Stimulated activated CD4-positive, alpha-beta T cell treated with anti-CD3 and anti-CD28 coated beads, Interleukin-15, amount 100 ng/mL, for 24 hours (primary cell): ENCODE data around the gene CRACR2A.
A peak's percentile ranks its signal among the peaks of the same experiment; 100 is the strongest.

Source experiments
- DNase-seq: peaks from one replicate; pipeline ENCODE4 v3.0.0-alpha.2; 2020

Gene CRACR2A, protein sequence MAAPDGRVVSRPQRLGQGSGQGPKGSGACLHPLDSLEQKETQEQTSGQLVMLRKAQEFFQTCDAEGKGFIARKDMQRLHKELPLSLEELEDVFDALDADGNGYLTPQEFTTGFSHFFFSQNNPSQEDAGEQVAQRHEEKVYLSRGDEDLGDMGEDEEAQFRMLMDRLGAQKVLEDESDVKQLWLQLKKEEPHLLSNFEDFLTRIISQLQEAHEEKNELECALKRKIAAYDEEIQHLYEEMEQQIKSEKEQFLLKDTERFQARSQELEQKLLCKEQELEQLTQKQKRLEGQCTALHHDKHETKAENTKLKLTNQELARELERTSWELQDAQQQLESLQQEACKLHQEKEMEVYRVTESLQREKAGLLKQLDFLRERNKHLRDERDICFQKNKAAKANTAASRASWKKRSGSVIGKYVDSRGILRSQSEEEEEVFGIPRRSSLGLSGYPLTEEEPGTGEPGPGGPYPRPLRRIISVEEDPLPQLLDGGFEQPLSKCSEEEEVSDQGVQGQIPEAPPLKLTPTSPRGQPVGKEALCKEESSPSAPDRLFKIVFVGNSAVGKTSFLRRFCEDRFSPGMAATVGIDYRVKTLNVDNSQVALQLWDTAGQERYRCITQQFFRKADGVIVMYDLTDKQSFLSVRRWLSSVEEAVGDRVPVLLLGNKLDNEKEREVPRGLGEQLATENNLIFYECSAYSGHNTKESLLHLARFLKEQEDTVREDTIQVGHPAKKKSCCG

DNA sequence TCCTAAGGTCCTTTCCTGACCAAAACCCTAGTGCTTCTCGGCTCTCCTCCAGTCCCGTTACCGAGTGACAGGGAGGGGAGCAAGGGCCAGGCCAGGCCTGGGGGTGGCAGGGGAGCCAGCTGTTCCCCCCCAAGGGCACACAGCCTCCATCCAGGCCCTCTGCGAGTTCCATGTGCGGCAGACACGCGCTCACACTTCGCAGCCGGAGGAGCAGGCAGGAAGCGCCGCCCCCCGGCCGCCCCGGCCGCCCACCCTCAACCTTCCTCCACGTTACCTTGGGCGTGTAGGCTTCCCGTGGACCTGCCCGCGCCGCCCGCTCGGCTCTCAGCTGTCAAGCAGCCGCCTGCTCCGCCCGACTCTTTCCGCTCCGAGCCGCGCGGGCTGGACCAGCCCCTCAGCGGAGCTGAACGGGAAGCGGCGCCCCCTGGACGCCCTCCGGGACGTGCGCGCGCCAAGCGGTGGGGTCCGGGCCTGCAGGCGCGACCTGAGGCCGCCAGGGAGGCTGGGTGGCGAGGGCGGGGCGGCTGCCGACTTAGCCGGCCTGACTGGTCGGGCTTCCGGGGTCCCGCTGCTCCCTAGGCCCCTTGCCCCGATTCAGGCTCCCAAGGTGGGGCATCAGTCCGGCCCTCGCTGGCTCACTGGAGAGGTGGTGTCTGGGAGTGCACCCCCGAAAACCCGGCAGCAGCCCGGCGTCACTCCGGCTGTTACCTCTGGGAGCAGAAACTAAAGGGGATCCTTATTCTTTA, at the start of gene CRACR2A:
CRACR2A (minus strand) TSS at position 369 of the 746 bp plus-strand sequence. CDS start 56,110 bp downstream, outside the sequence.
- DNase-seq: peak; percentile 90

DNA sequence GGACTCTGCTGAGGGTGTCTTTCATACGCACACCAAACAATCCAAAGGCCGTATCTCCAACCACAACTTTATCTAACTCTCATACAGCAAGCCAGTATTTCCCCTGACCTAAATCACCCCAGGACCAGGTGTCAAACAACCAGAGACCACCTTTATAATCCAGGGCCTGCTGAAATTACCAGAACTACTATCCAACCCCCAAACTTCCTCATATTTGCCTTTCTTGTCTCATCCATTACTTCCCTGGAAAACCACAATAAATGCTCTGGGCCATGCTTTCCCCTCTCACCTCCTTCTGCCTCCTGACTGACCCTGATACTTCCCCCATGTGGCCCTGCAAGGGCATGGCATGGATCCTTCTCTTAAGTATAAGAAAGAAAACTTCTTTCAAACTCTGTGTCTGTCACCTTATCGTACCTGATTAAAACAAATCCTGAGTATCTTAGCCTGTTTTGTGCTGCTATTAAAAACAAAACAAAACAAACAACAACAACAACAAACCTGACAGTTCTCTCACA, 44.7 kb upstream of the CRACR2A start:
- DNase-seq: no peak

DNA sequence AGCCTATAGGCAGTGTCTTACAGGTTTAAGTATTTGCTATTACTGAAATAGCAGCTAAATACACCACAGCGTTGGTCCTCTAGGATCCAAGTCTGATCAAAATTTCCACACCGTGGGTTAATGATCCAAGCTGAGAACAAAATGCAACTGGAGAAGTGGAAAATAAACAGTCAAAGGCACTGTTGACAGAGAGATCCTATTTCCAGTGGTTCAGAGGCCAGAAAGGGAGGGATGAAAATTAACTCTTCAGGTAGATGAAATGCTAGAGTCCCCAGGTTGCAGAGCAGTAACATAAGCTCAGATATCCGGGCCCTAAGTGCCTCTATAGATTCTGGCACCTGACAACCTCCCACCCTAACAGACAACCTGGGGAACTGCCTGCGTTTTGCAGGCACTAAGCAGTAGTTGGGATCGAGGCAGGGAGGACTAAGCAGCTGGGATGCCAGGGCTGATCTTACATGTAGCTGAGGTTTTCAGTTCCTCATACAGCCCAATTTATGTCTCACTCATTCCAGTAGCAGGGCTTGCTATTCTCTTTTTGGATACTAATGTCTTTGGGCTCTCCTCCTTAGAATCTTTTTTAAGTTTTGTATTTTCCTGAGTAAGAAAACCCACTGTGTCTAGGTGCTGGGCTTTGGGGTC, 42.7 kb upstream of the CRACR2A start:
- DNase-seq: no peak

DNA sequence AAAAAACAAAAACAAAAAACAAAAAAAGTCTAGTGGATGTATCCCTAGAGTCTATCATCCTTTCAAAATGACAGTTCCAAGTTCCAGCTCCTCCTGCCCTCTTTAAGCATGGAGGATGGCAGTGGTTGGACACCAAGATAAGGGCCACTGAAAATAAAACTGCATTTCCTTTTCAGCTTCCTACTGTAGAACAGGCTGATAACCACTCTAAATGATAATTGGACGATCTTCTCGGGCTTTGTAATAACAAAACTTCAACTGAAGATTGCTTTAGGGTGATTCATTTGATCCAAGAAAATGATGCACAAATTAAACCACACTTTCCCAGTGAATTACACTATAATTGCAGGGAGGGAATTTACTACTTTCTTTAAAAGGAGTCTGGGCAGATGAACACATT, 42.2 kb upstream of the CRACR2A start:
- DNase-seq: no peak

DNA sequence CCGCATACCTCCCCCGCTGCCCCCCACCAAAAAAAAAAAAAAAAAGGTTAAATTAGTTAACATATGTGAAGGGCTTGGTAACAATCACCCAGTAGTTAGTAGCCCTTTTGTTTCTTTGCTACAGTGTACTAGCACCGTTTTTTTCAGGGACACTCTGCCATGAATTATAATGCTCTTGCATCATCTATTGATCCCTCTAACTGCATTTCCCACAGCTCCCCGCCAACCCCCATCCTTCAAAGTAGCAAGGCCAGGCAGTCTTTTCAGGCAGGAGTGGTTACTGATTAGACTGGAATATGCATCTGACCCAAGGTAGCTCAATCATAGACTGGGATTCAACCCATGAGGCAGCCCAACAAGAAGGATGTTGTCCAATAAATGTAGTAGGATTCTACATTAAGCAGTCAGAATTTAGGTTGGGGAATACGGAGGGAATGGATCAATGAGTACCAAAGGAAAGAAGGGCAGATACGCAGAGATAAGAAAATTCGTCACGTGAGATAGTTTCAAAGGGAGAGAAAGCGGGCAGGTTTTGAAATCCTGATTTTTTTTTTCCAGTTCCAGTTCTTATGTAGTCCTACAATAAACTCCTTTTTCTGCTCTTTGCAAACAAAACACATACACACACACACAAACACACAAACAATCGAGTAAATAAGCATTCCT, 39.8 kb upstream of the CRACR2A start:
- no peak for DNase-seq

DNA sequence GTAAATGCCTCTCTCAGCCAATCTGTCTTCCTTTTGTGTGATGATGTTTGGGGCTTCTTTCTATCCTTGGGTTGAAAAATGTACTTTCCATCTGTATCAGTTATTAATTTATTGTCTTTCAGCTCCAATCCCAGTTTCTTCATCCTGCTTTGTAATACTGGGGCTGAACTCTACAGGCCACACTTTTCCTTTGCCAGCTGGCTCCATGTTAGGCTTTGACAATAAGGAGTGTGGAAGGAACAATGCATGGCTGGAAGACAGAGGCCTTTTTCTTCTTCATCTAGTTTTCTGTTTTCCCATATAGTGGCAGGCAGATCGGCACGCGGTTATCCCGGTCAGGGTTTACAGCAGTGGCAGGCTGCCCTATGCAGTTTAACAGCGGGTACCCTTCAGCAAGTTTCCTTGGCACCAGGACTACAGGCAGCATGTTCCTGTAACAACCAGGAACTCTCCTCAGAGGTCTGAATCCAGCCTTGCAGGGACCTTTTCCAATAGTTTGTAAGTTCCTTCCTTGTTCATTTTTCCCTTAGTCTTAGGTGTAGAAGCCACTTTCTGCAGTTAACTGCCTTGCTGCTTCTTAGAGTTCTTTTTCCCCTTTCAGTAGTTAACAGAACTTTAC, 38.5 kb upstream of the CRACR2A start:
- no peak for DNase-seq

DNA sequence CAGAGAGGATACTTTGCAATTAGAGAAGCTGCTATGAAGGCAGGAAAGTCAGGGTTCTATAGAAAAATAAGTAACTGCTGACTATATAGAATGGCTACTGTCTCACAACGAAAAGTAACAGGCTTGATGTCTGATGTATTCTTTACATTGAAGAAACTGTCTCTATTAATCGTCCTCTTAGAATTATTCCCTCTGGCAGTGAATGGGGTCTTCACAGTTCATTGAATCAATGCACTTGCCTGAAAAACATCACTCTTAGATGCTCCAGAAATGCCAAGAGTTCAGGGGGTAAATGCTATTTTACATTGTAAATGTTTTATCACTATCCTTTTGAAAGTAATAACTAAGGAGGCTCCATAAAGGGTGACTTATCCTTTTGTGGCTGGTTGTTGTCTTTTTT, 37.7 kb upstream of the CRACR2A start:
- no peak for DNase-seq

DNA sequence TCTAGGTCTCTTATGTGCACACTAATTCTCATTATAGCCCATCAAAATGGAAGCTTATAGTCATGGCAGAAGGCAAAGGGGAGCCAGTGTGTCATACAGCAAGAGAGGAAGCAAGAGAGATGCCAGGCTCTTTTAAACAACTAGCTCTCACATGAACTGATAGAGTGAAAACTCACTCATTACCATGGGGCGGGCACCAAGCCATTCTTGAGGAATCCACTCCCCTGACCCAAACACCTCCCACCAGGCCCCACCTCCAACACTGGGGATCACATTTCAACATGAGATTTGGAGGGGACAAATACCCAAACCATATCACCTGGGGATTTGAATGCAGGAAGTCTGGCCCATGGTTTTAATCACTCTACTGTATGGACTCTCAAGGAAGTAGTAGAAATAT, 36.9 kb upstream of the CRACR2A start:
- no peak for DNase-seq

DNA sequence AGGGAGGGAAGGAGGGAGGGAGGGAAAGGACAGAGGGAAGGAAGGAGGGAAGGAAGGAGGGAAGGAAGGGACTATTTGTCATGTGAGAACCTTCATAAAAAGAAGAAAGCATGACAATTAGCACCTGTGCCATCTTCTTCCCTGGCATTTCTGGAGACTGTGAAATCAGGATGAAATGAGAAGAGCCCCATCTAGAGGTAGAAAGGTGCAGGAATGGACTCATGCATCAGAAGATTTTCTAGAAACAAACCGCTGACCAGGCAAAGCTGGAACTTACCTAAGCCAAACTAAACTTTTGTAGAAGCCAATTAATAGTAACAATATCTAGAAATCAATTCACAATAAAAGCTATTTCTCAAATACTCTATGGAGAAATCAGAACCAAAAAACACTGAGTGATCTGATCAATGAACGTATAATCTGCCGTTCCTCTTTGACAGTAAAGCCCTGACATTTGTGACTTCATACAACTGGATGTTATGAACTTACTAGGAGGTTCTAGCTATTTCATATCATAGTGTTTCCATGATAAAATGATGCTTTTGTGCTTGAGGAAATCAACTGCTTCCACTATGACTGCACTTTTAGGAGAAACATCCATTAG, 24.4 kb upstream of the CRACR2A start:
- DNase-seq: no peak

DNA sequence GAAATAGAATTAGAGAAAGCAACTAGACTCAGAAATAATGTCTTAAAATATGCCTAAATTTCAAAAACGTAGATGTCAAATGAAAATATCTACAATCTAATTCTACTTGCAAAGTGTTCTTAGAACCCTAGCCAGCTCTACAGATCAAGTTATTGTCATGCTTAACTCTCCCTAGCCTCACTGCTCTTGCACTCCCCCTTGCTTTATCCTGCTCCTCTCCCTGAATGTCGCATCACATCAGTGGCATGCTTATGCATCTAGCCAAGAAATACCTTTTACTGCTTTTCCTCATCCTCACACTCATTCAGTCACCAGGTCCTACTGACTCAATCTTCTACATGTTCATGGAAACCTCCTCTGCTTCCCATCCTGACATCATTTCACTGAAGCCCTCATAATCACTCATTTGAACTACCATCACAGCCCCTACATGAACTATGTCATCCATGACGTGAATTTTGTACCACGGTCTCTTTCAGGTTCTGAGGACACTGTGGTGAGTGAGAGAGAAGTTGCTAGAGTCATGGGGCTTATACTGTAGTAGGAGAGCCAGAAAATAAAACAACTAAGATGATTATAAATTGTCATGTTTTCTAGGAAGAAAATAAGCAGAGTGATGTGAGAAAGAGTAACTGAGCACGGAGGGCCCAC, 22.6 kb upstream of the CRACR2A start:
- no peak for DNase-seq

DNA sequence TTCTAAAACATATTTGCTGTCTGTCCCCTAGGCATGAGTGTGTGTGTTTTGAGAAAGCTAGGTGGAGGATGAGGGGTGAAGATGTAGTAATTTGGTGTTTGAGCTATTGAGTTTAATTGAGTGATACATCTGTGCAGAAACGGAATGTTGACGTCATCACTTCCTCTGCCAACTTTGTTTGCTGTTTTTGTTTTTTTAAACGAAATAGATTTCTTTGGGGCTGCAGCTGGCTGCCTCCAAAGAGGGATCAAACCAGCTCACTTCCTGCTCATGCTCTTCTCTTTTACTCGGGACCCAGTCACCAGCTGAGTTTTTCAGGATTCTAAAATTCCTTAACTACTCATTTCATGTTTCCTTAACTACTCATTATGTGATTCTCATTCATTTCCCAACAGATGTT, 19.5 kb upstream of the CRACR2A start:
- no peak for DNase-seq

DNA sequence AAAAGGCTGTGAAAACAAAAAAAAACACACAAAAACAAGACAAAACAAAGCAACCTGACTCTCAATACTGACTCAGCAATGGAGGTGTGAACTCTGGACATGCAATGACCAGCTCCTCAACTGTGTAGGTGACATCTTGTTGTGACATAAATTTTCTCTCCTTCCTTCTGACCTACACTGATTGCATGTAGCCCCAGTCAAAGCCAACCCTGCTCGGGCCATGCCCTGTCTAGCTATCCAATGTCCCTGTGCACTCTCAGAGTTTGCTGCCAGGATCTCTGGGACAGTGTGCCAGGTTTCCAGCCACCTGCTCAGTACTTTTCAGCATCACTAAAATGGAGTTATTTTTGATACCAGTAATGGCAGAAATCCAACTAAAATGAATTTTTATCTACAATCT, 18.9 kb upstream of the CRACR2A start:
- no peak for DNase-seq

DNA sequence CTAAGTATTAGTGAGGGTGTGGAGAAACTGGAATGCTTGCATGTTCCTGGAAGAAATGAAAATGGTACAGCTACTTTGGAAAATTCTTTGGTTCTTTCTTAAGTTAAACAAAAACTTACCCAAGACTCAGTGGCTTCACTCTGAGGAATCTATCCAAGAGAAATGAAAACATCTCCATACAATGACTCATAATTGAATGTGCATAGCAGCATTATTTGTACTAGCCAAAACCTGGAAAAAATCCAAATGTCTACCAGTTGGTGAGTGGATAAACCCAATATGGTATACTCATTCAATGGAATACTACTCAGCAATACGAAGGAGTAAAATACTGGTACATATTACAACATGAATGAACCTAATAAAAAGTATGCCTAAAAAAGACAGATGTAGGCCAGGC, 18.0 kb upstream of the CRACR2A start:
- no peak for DNase-seq

DNA sequence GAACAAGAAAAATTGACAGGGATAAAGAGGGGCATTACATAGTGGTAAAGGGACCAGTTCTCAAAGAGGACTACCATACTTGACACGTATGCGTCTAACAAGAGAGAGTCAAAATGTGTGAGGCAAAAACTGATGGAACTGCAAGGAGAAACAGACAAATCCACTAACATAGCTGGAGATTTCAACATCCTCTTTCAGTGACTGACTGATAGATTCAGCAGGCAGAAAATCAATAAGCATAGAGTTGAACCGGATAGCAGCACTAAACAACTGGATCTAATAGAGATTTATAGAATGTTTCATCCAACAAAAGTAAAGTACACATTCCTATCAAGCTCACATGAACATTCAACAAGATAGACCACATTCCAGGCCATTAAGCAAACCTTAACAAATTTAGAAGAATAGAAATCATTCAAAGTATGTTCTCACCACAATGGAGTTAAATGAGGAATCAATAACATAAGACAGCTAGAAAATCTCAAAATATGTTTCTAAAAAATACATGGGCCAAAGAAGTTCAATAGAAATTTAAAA, 16.1 kb upstream of the CRACR2A start:
- no peak for DNase-seq

DNA sequence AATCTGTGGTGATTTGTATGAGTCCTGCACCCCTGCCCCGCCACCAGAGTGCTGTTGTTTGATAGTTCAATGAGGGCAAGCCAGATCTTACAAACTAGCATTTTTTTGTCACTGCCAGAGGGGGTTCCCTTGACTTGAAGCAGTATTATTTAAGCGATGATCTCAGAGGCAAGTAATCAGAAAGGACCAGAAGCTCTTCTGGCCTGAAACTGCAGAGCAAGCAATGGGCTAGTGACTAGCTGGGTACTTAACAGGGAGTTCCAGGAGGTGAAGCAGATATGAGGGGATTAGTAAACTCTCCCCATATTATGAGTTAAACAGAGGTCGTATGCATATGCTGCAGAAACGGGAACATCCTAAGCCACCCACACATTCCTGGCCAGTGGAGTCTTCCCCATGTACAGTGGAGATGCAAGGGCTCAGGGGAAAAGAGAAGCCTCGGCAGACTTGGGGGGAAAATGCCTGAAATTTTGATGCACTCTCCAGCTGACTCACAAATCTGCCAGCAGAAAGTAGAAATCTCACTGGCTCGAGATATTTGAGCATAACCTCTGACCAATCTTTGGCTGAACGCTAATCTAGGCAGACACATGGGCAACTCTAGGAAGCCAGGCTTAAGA, 8.3 kb upstream of the CRACR2A start:
- DNase-seq: no peak

DNA sequence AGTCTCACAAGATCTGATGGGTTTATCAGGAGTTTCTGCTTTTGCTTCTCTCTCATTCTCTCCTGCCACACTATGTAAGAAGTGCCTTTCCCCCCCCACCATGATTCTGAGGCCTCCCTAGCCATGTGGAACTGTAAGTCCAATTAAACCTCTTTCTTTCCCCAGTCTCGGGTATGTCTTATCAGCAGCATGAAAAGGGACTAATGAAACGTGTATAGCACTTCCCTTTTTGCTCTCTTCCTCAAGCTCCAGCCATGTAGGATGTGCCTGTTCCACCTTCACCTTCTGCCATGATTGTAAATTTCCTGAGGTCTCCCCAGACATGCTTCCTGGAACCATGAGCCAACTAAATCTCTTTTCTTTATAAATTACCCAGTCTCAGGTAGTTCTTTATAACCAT, 7.0 kb upstream of the CRACR2A start:
- no peak for DNase-seq

DNA sequence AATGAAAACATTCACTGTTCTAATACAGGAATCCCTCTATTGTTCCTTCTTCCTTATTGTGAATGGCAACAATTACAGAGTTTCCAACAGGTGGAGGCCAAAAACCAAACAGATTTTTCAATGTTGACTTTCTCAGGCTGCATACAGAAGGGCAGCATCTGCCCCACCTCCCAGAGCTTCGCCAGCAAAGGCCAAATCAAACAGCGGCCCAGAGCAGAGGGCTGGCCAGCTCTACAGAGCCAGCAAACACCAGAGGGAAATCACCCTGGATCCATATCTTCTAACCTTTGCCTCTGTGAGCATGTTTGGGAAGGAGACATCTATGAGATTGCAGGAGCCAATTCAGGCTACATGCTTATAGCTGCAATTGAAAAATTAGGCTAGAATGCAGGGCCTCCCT, 4.4 kb upstream of the CRACR2A start:
- DNase-seq: no peak

DNA sequence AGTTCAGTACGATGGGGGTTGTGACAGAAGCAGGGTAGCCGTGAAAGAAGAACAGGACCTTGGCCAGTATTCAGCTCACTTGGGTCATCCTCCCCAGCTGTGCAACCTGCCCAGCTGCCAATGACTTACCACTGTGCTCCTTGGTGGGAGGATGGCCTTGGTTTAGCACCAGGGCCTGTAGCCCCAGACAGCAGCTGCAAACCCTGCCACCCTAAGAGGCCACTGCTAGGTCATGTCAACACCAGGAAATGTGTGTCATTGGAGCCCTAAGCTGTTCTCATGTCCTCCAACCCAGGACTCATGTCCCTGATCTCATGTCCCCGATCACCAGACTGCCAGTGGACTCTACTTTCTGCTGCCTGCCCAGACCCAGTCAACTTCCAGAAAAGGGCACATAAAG, 3.0 kb upstream of the CRACR2A start:
- DNase-seq: no peak

DNA sequence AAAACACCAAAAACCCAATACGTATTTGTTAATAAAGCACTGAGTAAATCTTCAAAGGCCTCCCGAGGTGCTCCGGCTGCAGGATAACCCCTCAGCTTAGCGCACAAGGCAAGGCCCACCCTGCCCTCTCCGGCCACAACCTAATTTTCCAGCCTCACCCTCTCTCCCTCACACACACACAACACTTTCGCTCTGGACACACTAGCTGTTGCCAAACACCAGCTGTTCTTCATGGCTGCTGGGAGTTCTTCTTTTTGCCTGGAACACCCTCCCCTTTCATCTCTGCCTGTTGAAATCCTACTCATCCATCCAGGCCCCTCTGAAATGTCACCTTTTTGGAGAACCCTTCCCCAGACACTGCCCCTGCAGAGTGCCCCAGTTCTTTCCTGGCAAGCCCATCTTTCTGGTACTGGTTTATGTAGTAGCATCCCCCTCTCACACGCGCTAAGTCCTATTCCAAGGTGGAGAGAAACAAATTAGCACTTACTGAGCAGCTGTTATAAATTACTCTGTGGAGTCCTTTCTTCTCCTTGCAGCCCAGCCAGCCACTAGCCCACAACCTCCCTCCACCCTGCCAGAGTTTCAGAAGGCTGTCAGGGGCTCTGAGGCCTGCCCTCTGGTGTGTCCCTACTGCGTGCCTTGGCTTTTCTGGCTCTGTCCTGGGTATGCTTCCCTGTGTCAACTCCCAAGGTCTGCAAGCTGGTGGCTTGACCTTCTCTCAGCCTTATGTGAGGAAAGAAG, 805 bp upstream of the CRACR2A start:
- peak; percentile 14 for DNase-seq
